CD4-positive, alpha-beta T cell treated with Interleukin-21 for 1 hour (primary cell): ENCODE results near the gene TMEM243.
"Not testable (repeated sequence)": the region's sequence is repeated elsewhere in the genome, so short reads cannot be mapped to it uniquely, and the experiment has no call there.

Source experiments
- DNase-seq: peaks from one replicate; pipeline ENCODE4 v3.0.0-alpha.2; 2020

TMEM243 gene

DNA sequence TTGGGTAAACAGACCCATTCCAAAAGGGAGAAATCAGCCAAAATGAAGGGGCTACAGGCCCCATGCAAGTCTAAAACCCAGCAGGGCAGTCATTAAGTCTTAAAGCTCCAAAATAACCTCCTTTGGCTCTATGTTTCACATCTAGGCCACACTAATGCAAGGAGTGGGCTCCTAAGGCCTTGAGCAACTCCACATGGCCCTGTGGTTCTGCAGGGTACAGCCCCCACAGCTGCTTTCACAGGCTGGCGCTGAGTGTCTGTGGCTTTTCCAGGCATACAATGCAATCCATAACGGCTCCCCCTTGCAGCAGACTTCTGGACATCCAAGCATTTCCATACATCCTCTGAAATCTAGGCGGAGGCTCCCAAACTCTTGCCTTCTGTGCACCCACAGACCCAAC is 9.0 kb downstream of the TMEM243 start:
- DNase-seq = no peak

DNA sequence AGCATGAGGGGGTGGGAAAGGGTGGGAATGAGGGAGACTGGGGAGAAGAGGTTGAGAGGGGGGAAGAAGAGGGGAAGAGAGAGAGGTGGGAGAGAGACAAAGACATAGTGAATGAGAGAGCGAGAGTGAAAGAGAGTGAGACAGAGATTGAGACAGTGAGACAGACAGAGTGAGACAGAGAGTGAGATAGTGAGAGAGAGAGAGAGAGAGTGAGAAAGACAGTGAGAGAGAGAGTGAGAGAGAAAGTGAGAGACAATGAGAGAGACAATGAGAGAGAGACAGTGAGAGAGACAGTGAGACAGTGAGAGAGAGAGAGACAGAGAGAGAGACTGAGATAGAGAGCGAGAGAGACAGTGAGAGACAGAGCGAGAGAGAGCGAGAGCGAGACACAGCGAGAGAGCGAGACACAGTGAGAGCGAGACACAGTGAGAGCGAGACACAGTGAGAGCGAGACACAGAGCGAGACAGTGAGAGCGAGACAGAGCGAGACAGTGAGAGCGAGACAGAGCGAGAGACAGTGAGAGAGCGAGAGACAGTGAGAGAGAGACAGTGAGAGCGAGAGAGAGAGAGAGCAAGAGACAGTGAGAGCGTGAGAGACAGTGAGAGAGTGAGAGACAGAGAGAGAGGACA is 10.1 kb downstream of the TMEM243 start:
- DNase-seq = no peak

DNA sequence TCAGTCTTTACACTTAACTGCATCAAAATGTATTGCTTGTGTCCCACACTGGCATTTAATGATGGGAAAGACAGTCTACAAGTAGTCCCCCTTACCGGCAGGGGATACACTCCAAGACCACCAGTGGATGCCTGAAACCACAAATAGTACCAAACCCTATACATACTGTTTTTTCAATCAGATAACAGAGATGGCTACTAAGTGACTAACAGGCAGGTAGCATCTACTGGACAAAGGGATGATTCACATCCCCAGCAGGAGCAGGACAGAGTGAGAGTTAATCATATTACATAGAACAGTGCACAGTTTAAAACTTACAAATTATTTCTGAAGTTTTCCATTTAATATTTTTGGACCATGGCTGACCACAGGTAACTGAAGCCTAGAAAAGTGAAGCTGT is 13.2 kb downstream of the TMEM243 start:
- no peak for DNase-seq

DNA sequence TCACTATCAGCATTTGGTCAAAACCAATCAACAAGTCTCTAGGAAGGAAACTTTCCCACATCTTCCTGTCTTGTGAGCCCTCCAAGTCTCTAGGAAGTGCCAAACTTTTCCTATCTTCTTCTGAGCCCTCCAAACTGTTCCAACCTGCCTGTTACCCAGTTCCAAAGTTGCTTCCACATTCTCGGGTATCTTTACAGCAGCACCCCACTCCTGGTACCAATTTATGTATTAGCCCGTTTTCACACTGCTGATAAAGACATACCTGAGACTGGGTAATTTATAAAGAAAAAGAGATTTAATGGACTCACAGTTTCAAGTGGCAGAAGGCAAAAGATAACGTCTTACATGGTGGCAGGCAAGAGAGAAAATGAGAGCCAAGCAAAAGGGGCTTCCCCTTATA is 13.8 kb downstream of the TMEM243 start:
- DNase-seq = not testable (repeated sequence)

DNA sequence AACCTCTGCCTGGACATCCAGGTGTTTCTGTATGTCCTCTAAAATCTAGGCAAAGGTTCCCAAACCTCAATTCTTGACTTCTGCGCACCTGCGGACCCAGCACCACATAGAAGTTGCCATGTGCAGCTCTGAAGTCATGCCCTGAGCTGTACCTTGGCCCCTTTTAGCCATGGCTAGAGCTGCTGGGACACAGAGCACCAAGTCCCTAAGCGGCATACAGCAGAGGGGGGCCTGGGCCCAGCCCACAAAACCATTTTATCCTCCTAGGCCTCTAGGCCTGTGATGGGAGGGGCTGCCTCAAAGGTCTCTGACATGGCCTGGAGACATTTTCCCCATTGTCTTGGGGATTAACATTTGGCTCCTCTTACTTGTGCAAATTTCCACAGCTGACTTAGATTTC is 14.6 kb downstream of the TMEM243 start:
- DNase-seq = no peak

DNA sequence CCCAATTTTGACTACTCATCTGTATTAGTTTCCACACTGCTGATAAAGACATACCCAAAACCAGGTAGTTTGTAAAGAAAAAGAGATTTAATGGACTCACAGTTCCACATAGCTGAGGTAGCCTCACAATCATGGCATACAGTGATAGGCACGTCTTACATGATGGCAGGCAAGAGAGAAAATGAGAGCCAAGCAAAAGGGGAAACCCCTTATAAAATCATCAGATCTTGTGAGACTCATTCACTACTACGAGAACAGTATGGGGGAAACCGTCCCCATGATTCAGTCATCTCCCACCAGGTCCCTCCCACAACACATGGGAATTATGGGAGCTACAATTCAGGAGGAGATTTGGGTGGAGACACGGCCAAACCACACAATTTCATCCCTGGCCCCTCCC is 15.6 kb downstream of the TMEM243 start:
- not testable (repeated sequence) for DNase-seq

DNA sequence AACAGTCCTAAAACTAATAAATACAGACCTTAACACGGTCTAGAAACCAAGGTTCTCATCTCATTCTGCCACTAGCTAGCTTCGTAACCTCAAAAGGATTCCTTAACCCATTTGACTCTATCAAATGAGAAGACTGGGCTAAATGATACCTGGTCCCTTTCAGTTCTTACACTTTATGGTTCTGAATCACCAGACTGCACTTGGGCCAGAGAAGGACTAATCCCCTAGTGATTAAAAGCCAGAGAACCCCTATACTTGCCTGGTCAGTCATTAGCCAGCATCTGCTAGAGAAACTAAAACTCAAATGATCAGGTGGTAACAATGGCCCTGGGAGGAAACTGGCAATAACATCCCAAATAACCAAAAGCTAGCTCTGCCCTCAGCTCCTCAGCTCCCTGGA is 16.8 kb downstream of the TMEM243 start:
- DNase-seq = no peak

DNA sequence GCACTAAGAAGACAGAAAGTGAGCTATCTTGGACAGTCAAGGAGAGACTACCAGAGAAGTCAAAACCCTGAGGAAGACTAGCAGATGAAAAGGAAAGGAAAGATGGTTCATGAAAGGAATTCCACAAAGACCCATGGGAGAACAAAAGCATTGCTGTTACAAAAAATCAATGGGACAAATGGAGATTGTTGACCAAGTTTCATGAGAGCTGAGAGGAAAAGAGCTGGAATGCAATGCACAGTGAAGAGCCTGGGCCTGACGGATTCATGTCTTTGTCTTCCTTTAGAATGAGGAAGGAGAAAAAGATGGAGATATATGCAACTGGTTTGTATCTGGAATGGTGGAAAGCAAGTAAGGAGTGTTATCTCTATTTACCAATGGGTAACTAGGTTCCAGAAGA is 17.3 kb downstream of the TMEM243 start:
- DNase-seq = no peak

DNA sequence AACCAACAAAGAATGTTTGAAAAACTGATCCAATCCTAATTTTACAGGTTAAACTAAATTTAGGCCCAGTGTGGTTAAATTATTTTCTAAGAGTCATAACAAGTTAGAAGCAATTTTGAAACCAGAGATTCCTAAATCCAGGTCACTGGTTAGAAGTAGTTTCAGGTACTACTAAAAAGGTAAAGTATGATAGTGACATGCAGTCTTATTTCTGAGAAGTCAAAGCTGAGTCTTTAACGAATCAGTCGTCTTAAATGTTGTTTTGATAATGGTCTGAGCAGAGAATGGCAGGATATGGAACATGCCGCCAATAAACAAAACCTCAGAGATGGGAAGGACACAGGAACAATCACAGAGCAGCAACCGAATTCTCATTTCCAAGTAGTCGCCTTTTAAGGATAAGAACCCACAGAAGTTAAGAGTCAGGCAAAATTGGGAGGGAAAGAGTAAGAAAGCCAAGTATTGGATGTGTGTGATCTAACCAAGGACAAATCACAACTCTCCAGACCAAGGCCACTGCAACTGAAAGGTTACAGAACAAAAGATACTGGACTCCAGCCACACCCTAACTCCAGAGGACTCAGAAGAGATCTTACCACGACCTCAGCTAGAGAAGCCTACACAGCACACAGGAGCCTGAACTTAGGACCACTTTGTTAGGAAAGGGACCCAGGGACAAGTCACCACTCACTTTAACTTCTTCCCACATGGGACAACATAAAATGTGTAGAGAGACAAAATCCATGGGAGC is 19.7 kb downstream of the TMEM243 start:
- DNase-seq = no peak

DNA sequence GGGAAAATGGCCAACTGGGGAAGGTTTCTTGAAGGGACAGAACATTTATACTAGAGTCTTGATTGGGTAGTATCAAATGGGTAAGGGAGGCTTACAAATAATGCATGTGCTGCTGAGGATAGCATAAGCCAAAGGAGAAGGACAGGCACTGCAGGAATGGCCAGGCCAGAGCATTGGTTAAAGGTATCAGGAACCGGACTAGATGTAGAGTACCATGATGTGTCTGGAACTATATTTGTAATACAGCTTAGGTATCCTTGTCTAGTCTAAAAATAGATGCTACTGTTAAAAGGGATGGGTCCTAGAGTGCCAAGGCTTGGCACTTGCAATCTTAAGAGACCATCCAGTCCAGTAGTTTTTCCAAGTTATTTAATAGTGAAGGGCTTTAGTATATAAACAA is 20.3 kb downstream of the TMEM243 start:
- DNase-seq = no peak

DNA sequence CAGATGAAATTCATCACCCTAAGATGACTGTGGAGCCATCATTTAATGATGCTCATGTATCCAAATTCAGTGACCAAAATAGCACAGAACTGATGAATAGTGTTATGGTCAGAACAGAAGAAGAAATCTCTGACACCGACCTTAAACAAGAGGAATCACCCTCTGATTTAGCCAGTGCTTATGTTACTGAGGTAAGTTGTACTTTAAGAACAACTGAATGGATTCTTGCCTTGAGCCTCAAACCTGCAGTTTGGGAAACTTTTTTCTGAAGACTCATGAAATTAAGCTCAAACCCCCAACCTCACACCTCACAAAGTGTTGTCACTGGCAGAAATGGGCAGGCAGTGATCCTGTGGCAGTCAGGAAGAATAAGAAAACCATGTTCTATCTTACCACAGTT is 25.6 kb downstream of the TMEM243 start:
- DNase-seq = no peak

DNA sequence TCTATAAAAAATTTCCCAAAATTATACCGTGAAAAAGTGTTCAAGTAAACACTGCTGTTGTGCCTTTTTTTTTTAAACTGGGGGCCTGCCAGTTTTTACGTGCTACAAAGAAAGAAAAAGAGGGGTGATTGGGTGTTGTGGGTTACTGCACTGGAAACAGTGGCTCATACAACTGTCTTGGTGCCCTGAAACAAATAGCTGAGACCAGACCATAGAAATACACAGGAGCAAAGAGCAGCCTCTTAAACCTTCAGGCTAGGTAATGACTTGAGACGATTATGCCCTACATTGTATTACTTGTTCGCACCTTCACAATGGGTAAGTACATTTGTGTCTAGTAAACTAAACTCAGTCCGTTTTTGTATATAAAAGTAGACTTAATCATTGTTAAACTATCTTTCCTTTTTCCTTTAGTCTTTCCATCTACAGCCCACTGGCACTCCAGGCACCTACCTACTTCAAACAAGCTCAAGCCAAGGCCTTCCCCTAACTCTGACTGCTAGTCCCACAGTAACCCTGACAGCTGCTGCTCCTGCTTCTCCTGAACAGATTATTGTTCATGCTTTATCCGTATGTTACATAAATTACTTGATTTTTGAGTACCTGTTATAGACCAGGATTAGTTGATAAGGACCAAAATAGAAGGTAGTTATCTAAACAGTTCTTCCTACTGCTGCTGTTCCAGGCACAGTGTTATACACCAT is 26.6 kb downstream of the TMEM243 start:
- no peak for DNase-seq

DNA sequence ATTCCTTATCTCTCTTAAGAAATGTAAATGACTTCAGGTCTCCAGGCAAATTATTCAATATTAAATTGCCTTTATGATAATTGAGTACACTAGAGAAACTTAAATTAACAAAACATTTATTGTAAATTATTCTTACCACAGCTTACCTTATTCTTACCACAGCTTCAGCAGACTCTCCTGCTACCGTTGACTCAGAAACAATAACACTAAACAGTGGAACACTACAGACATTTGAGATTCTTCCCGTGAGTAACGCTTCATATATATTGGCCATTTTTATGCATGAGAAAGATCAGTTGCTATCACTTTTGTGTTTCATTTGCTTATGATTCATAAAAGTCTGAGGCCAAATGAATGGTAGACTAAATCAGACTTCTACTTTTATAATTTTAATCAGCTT is 28.7 kb downstream of the TMEM243 start:
- DNase-seq = no peak

DNA sequence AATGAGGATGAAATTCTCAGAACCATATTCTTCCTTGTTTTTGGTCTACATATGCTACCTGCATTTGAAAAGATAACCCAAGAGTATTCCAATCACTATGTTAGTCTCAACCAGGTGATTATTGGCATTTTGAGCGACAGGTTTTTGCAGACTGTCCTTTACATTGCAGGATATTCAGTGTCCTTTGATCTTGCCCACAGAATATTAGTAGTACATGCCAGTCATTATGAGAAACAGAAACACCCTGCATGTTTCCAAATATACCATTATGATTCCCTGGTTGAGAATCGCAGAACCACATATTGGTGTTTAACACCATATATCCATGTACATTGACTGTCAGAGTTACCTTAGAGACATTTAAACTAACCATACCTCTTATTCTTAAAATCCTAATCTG is 30.6 kb downstream of the TMEM243 start:
- DNase-seq = no peak

DNA sequence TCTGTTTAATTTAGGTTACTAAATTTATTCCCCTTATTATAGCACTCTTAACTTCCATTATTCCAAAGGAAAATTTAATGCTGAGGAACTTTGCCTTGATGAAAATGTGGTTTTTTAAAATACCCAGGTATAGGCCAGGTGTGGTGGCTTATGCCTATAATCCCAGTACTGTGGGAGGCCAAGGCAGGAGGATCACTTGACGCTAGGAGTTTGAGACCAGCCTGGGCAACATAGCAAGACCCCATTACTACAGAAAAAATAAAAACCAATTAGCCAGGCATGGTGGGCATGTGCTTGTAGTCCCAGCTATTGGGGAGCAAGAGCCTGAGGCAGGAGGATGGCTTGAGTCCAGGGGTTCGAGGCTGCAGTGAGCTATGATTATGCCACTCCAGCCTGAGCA is 32.4 kb downstream of the TMEM243 start:
- DNase-seq = no peak

DNA sequence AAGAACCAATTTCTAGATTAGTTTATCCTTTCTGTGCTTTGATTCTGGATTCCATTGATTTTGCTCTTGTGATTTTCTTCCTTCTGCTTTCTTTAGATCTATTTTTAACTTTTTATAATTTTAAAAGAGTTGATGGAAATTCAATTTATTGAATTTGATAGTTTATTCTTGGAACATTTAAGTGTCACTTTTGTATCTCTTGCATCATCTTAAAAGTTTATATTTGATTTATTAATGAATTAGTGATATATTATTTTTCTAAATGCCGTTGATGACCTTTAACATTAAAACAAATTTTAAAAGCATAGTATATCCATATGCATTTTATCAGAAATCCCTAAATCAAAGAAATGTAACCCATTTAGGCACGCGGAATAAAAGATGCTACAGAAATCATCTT is 40.4 kb downstream of the TMEM243 start:
- DNase-seq = no peak

DNA sequence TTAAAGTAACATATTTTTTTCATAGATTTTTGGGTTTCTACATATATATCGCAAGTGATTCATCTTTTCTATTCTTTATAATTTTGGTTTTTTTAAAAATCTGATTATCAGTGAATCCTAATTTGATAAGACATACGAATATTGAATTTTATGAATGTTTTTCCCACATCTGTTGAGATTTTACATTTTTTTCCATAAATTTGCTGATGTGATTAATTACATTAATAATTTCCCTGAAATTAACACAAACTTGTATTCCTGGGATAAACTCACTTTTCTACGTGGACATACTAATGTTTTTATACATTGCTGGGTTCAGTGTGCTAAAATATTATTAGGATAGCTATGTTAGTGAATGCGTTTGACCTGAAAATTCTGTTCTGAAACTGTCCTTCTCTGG is 41.2 kb downstream of the TMEM243 start:
- no peak for DNase-seq

DNA sequence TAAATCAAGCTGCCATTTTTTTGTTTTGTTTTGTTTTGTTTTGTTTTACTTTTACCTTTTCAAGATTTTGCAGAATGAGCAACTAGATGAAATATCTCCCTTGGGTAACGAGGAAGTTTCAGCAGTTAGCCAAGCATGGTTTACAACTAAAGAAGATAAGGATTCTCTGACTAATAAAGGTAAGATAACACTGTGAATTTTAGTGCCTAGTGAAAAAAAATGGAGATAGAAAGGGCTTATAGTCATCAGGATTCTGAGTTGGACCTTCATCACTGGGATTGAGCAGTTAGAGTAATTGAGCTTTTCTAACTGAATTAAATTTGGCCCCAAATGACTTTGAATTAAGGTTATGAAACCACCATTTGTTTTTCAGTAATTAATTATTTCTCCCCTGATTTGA is 46.1 kb downstream of the TMEM243 start:
- no peak for DNase-seq

DNA sequence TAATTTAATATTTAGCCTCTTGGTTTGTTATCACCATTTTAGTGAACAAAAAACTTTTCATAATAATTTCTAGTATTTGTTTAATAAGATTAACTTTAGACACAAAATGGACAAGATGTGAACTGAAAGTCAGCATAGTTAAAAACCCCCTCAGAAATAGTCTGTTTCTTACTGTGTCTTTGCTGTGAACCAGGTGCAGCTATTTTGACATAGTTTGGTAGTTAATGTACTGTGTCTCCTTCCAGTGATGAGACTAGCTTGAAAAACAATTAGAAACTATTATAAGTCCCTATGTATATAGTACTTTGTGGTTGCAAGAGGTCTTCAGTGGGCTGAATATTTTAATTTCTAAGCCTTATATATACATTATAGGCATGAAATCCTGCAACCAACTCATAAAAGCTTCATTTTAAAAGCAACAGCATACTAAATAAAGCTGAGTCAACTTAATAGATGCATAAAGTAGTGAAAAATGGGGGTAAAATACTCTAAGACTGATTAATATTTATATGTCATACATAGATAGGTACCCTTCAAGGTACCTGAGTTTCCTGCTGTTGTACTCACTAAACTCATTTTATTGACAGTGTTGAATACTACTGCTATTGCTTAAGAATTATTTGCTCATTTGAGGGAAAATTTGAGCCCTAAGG is 48.1 kb downstream of the TMEM243 start:
- no peak for DNase-seq

DNA sequence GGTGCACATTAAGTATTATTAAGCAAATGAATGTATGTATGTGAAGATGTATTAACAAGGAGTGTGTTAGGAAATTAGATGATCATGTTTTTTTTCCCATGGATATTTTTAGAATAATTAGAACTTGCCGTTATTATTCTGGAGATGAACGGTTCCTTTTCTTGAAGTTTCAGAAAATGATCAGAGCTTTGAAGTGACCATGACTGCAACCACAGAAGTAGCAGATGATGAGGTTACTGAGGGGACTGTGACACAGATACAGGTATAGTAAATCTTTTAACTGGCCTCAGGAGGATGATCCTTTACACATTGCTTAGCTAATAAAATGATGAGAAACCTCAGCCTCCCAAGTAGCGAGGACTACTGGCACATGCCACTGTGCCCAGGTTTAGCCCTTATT is 48.7 kb downstream of the TMEM243 start:
- DNase-seq = no peak

DNA sequence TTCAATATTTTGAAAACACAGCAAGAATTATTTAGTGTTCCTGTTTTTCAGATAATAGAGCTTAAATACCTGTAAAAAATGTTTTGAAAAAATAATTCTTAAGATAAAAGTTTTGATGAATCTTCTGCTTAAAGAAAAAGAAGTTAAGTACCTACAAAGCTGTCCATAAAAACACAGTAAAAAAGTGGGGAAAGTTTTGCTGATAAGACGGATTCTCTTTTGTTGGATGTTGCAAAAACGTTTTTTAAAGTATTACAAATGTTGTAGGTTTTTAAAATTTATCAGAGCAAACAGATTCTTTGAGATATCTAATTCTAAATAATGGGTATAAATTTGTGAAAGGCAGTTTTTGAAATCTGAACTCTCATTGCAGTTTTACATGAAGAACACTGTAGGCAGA is 55.1 kb downstream of the TMEM243 start:
- DNase-seq = no peak

DNA sequence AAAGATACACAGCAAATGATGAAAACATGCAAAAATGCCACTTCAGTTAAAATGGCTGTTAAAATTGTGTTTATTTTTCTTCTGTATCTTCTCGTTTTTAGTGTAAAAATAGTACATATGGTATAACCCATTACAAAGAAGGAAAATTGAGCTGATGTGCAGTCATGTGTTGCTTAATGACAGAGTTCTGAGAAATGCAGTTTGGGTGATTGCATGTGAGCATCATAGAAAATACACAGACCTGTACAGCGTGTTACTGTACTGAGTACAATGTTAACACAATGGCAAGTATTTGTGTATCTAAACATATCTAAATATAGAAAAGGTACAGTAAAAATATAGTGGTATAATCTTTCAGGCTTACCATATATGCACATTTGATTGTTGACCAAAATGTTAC is 60.0 kb downstream of the TMEM243 start:
- DNase-seq = no peak

DNA sequence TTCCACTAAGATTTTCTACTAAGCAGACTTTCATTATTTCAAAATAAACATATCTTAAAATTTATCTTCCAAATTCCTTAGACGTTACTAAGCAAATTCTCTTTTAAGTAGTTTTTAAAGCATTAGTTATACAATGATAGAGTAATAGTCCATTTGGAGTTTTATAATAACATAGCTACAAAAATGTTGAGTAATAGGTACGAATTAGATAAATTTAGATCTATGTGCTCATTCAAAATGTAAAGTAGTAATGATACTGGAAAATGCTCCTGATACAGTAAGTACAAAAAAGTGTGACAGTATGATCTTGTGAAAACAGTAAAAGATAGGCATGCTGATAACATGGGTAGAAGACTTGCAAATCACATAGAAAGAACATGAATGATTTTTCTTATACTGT is 62.8 kb downstream of the TMEM243 start:
- DNase-seq = no peak

DNA sequence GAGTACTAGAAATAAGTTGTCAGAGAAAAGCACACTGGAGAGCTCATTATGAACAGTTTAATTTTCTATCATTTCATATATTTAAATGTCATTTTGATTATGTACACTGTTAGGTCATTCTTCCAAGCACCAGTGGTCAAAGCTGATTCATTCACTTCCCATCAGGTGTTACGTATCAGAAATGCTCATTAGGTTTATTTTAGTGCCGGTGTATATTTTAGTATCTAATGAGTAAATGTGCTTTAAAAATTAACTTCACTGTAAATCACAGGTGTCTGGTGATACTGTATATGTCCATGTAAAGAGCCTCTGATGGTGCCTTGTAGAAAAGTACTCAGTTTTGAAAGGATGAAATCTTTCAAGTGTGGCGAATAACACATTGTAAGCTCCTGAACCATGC is 63.7 kb downstream of the TMEM243 start:
- no peak for DNase-seq
